ENCODE data around the gene PAM. TPM values are rescaled to one million over a fixed set of nuclear protein-coding genes. Genes with fewer than 3 reads are reported as not detected.

PAM gene
- total RNA-seq, 1 donor from 2014 or later: 227 TPM

- intact Hi-C loops (cut with DNase I): no loop called here
- H3K27me3 ChIP-seq: no peaks in the 10 kb centered on the region
- no peaks in the 10 kb centered on the region for H3K4me1 ChIP-seq
- peaks cover 14% of the 10 kb centered on the region for H3K36me3 ChIP-seq
- H3K9me3 ChIP-seq: no peaks in the 10 kb centered on the region
- no peak overlapping the region for H3K4me3 ChIP-seq
- DNase-seq (no peak), ATAC-seq (no peak)
- no peak overlapping the region for H3K27ac ChIP-seq
- no peak for TF ChIP-seq CTCF (IDR thresholded peaks at IDR 0.05)
Measured at GRCh38 chr5:102922111-102922720, 167.1 kb downstream of the PAM start.

- intact Hi-C loops (cut with DNase I): no loop called here
- H3K36me3 ChIP-seq: peaks cover 16% of the 10 kb centered on the region
- TF ChIP-seq CTCF (IDR thresholded peaks at IDR 0.05): no peak
Measured at GRCh38 chr5:102922799-102923477, 167.8 kb downstream of the PAM start.

GRCh38 chr5:102924963-102925362, 169.9 kb downstream of the PAM start:
- intact Hi-C loops (cut with DNase I): no loop called here
- DNase-seq: no peak
- Histone ChIP-seq H3K36me3 (peaks cover 16% of the 10 kb centered on the region), H3K27ac (no peak overlapping the region), H3K27me3 (no peaks in the 10 kb centered on the region), H3K4me3 (no peak overlapping the region), H3K9me3 (no peaks in the 10 kb centered on the region), H3K4me1 (no peaks in the 10 kb centered on the region)
- no peak for ATAC-seq
- TF ChIP-seq CTCF (IDR thresholded peaks at IDR 0.05): no peak

More at GRCh38 chr5:102922799-102923477, 167.8 kb downstream of the PAM start:
- ATAC-seq: no peak
- Histone ChIP-seq H3K27me3 (no peaks in the 10 kb centered on the region), H3K4me3 (no peak overlapping the region), H3K9me3 (no peaks in the 10 kb centered on the region), H3K27ac (no peak overlapping the region), H3K4me1 (no peaks in the 10 kb centered on the region)
- DNase-seq: no peak

GRCh38 chr5:102927007-102927406, 171.9 kb downstream of the PAM start:
- Histone ChIP-seq H3K27me3 (no peaks in the 10 kb centered on the region), H3K9me3 (no peaks in the 10 kb centered on the region), H3K27ac (no peak overlapping the region), H3K36me3 (peaks cover 16% of the 10 kb centered on the region), H3K4me3 (no peak overlapping the region), H3K4me1 (no peaks in the 10 kb centered on the region)
- intact Hi-C loops (cut with DNase I): no loop called here
- no peak for DNase-seq
- ATAC-seq: no peak
- no peak for TF ChIP-seq CTCF (IDR thresholded peaks at IDR 0.05)

GRCh38 chr5:102930244-102930643, 175.1 kb downstream of the PAM start:
- no peak for TF ChIP-seq CTCF (IDR thresholded peaks at IDR 0.05)
- ATAC-seq: no peak
- no peaks in the 10 kb centered on the region for H3K27me3 ChIP-seq
- no peak overlapping the region for H3K27ac ChIP-seq
- DNase-seq: no peak
- peaks cover 16% of the 10 kb centered on the region for H3K36me3 ChIP-seq
- H3K9me3 ChIP-seq: no peaks in the 10 kb centered on the region
- no peak overlapping the region for H3K4me3 ChIP-seq
- H3K4me1 ChIP-seq: no peaks in the 10 kb centered on the region
- intact Hi-C loops (cut with DNase I): no loop called here

Measured in upper lobe of right lung (tissue), 1 donor.